ENCODE results near the gene CDH4. TPM values are rescaled to one million over a fixed set of nuclear protein-coding genes. Genes with fewer than 3 reads are reported as not detected.

CDH4 gene
- total RNA-seq, 1 donor from 2014 or later, result 0.05 TPM

DNA sequence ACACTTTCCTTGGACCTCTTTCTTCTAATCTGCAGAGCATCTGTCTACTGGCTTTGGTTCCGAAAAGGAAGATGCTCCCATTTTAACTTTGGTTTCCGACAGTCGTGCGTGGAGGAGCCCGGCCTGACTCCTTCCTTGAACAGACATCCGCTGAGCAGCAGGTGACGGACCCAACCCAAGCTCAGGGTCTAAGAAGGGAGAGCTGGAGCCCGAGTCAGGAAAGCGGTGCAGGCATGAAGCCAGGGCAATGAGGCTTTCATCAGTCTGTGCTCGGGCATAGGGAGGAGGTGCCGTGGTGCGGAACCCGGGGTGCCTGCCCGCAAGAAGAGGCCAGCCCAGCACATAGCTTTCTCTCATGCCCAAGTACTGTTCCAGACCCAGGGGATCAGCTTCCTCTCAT is 109.4 kb downstream of the CDH4 start:
- intact Hi-C loops (cut with DNase I), result no loop called here
- ATAC-seq (ENCODE audit: poor library complexity), result no peak
- DNase-seq, result no peak

DNA sequence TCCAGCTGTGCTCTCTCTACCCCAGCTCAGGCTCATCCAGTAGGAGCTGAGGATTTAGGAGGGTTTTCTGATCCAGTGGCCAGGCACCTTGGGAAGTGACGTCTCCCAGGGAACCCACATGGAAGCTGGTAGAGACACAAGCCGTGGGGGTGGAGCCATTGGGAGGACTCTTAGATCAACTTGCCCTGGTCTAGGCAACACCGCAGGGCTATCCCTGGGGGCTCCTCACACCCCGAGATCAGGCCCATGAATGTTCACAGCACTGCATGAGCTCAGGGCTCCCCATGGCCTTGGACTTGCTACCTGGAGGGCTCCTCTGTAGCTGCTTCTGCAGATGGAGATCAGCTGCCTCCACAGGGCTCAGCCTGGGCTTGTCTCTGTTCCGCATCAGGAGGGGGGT is 112.1 kb downstream of the CDH4 start:
- intact Hi-C loops (cut with DNase I), result no loop called here
- no peak for DNase-seq
- ATAC-seq (ENCODE audit: poor library complexity), result no peak

DNA sequence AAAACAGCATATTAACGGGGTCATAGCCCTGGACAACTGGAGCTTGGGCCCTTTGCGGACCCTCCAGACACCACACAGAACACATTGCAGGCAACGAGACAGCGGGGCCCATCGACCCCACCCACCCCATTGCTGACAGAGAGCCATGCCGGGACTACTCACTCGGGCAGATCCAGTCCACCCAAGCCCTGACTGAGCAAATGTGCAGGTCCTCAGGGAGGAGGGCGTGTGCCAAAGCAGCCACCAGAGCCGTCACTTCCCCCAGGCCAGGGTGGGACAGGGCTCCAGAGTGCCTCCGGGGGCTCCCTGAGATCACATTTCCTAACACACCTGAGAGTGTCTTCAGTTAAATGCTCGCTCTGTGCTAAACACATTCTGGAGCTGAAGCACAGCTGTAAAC is 114.9 kb downstream of the CDH4 start:
- intact Hi-C loops (cut with DNase I), result no loop called here
- DNase-seq (no peak), ATAC-seq (ENCODE audit: poor library complexity) (no peak)

DNA sequence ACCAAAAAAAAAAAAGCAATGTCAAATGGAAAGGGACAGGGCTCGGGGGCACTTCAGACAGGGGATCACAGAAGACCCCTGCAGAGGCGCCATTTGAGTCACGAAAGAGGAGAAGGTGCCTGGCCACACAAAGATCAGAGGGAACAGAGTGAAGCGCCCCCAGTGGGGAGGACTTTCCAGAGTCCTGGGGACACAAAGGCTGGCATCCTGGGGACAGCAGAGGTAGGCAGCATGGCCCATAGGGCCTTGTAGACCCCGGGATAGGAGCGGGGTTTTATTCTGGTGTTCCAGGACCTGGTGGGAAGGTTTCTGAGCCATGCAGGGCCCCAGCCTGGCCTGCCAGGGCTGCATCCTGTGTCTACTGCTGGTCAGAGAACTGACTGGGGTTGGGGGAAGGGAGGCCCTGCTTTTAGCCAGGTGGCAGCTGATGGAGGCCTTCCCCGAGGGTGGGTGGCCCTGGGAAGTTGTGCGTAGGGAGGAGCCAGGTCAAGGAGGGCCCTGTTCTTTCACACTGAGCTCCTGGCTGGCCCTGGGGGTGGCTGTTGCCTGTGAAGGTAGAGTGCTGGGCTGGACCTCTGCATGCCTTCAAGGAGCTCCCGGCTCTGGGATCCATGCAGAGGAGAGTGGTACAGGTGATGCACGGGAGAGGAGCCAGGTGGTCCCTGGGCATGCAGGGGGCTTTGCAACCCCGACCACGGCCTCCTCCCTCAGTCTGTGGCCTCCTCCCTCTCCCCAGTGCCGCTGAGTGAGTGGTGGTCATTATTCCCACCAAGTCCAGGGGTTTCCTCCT is 117.9 kb downstream of the CDH4 start:
- DNase-seq (no peak), ATAC-seq (ENCODE audit: poor library complexity) (no peak)
- intact Hi-C loops (cut with DNase I), result no loop called here

DNA sequence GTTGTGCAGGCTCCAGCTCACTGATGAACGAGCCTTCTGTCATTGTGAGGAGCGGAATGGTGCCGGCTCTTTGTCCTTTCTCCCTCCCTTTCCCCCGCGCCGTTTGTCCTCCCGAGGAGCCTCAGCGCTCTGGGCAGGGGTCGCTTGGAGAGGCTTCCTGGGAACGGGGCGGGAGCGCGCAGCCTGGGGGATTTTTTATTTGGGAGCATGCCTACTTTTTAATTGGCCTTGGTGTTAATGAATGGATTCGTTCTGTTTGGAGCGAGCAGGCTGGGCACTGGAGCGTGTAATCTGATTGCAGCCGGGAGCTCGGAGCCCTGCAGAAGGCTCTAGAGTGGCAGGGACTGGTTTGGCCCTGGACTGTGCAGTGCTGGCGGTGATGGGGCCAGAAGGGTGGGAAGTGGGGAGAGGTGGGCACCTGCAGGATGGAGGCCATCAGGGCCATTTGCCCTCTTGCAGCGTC is 118.8 kb downstream of the CDH4 start:
- DNase-seq (no peak), ATAC-seq (ENCODE audit: poor library complexity) (no peak)
- intact Hi-C loops (cut with DNase I), result no loop called here

DNA sequence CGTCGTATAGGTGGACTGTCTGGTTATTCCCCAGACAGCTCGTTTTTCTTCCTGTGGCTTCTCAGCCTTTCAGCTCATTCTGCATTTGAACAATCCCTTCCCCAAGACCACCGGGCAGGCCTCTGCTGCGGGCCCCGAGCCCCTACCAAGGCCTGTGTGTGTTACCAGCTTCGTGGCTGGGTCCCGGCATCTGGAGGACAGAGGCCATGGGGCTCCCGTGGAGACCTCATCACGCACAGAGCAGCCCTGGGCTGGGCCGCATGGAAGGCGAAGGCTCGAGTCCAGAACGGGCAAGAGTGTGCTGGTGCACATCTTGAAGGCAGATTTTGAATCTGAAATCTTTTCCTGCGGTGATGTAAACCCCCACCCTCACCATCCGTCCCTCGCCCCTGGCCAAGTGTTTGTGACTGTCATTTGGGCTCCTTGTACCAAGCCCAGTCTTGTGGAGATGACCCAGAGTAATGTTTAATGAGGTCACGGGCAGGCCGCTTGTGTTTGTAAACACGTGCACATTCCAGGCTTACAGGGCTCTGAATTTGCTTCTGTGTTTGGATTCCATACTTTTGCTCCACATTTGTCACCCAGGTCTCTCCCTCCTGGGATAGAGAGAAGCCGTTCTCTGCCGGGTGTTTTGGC is 119.6 kb downstream of the CDH4 start:
- intact Hi-C loops (cut with DNase I), result no loop called here

DNA sequence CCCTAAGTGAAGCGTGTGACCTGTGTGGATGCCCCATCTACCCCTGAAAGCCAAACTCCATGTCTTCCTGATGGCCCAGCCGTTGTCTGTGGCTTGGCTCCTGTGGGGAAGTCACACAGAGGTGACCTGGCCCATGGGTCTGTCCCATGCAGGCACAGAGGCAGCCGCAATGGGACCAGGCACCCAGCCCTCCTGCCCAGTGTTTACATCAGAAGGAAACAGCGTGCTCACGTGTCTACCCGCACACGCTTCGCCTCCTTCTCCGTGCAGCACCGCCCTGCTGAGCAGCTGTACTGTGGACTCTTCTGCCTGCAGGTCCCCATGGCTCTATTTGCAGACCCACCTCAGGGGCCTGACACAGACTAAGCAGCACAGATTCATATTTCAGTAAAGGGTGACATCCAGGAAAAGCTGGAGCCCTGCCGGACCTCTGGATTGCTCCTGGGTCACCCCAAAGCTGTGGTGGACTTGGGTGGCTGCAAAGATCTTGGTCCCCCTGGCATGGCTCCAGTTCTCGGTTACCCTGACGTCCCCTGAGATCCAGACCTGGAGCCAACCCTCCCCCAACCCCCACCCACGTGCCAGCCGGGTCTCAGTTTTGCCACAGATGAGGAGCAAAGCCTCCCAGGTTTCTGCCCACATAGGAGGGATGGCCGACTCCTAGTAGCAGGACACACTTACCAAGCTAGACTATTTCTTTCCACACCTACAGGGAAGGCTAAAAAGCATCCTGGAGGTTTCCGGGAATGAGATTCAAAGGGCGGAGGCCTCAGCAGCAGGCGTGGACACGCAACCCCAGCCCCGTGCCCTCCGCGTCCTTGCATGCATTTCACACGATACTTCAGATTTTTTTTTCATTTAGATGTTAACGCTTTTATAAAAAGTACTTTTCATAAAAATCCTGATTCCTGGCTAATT is 120.3 kb downstream of the CDH4 start:
- ATAC-seq (ENCODE audit: poor library complexity), result no peak
- no peak for DNase-seq
- intact Hi-C loops (cut with DNase I), result no loop called here

More for the DNA sequence above, 119.6 kb downstream of the CDH4 start:
- no peak for DNase-seq
- ATAC-seq (ENCODE audit: poor library complexity), result no peak

DNA sequence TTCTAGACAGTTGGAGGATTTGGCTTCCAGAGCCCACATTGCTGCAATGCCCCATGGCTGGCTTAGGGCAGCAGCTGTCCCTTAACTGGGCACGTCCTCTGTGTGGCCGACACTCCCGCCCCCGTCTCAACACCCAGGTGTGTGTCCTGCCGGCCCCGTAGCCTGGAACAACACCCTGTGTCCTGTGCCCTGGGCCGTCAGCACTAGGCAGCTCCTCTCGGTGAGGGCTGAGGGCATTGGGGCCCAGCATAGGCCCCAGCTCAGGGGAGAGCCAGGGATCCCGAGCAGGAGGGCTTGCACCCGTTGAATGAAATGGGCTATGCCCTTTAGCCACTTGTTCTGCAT is 121.0 kb downstream of the CDH4 start:
- no peak for ATAC-seq (ENCODE audit: poor library complexity)
- intact Hi-C loops (cut with DNase I), result no loop called here
- no peak for DNase-seq

DNA sequence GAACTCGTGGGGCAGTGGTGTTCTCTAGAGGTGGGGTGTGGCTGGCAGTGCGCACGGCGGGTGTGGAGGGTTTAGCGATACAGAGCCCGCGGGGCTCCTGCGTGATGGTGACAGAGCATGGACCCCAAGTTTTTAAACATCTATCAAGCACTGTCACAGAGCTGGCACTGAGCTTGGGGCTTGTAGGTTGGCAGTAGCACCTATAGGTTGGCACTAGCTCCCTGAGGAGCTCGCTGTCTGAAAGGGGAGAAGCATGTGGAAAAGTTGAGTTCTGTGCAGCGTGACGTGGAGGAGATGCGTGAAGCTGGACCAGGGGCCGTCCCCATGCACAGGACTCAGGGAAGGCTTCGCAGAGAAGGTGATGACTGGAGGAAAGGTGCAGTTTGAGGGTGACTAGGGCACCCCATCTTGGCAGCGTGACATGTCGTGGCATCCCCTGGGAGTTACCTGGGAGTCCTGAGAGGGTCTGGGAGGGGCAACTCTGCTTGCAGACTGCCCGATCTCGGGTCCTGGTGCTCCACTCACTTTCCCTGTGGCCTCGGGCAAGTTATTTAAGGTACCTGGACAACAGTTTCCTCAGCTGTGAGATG is 122.0 kb downstream of the CDH4 start:
- intact Hi-C loops (cut with DNase I), result no loop called here
- DNase-seq (no peak), ATAC-seq (ENCODE audit: poor library complexity) (no peak)

DNA sequence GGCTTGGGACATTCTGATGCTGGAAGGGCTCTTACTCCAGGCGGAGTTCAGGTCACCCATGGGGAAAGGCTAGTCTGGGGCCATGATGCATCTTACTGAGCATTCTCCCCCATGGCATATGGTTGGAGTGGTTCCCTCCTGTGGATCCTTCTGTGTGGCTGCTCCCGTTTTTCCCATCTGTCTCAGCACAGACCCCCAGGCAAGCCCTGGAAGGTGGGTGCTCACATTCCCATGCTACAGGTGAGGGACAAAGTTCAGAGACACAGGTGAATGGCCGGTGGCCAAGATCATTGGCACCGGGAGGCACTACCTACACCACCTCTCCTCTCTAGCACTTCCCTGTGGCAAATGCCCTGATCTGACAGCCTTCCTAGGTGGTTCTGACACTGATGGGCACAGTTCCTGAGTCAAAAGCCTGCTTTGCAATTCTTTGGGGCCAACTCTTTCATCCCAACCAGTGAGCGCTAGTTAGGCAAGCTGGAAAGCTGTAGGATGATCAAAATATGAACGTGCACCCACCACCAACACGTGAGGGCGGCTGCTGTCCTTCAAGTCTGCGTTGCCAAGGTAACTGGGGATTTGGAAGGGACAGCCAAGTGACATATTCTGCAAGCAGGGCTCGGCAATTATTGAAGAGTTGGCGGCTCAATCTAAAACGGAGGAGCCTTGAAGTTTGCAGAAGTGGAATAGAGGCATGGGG is 124.6 kb downstream of the CDH4 start:
- DNase-seq (no peak), ATAC-seq (ENCODE audit: poor library complexity) (no peak)
- intact Hi-C loops (cut with DNase I), result no loop called here

DNA sequence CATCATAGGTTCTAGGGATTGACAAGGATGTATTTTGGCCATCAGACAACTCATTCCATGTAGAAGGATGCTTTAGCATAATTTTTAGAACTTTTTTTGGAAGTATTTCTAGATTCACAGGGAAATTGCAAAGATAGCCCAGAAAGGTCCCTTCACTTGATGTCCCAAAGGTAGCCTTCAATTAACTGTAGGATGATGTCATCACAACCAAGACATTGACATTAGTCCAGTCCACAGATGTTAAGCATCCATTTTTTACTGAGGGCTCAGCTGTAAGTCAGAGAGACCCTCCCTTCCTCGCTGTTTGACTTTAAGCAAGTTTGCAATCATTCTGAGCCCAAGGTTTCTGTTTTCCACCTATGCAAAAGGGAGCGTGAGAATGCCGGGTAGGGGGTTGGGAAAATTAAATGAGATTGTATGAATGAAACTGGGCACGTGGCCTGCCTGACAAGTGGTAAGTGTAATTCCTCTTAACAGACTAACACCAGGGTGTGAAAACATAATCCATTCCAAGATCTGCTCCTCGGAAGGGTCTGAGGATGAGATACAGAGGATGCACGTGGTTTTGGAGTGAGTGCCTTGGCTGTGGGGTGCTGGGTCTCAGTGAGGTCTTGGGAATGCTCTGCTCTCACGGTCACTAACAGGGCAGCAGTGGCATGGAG is 126.8 kb downstream of the CDH4 start:
- ATAC-seq (ENCODE audit: poor library complexity), result no peak
- intact Hi-C loops (cut with DNase I), result no loop called here
- DNase-seq, result no peak

DNA sequence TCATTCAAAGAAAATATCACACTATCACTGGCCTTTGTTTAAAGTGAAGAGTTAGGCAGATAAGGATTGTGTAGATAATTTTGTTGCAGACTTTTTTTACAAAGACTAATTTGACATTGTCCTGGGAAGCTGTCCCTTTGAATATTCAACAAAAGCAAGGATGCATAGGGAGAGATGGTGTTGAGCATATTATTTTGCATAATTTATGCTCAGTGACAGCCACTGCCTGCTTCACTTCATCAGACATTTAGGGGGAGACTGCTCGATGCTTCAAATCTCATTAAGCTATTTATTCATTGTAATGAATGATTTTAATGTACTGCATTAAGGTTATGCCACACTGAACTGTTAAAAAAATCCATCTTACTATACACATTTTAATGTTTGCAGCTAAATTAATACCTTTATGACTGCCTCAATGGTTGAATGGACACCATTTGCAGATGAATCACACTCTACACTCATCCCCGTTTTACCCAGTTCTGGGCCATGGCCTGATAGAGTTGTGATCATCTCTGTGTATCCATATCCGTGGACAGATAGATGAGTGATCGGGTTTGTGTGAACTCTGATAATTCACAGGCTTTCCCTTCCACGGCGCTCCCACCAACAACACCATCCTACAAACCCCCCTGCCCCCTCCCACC is 128.0 kb downstream of the CDH4 start:
- no peak for DNase-seq
- no peak for ATAC-seq (ENCODE audit: poor library complexity)
- intact Hi-C loops (cut with DNase I), result no loop called here

DNA sequence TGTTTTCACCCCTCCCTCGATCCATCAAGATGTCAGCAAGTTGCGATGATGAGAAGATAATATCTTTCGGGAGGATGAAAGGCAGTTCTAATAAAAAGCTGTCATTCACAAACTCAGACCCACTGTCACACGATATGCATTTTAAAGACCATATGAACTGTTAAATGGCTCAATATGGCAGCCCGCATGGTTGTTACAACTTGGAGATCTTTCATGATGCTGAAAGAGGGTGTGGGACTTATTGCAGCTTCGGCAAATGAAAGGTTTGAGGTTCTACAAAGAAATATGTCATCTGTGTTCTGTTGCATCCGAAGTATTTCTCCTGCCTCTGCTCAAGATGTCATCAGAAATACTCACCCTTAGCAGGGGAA is 128.5 kb downstream of the CDH4 start:
- intact Hi-C loops (cut with DNase I), result no loop called here
- ATAC-seq (ENCODE audit: poor library complexity), result no peak
- DNase-seq, result no peak

DNA sequence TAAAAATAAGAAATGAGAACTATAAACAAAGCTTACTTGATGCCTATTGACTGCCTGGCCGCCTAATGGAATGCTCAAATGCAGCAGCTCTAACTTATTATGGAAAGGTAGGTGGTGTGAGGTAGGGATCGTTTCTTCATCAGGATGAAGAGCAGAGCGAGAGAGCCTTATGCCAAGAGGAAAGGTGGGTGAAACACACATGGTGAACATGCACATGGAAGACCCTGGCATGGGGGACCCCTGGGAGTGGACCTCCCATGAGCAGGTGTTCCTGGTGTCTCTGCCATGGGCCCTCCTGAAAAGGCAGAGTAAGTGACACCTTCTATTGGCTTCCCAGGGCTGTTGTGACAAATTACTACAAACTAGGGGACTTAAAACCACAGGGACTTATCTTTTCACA is 130.1 kb downstream of the CDH4 start:
- DNase-seq, result no peak
- intact Hi-C loops (cut with DNase I), result no loop called here
- no peak for ATAC-seq (ENCODE audit: poor library complexity)

DNA sequence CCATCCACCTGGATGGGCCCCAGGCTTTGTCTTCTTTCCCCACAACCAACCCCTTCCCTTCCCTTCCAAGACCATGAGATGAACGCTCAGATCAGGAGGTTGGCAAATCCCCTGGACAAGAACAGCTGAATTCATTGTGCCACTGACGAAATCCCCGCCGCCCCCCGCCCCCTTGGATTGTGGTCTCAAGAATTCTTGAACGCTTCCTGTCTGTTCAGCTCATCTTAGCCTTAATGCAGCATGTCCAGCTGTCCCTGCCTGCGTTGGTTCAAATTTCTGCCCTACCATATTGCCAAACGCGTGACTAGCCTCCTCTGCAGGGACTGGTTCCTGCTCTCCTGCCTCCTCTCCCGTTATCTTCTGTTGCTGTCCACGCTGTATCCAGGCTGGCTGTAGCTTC is 133.2 kb downstream of the CDH4 start:
- DNase-seq, result no peak
- intact Hi-C loops (cut with DNase I), result no loop called here
- no peak for ATAC-seq (ENCODE audit: poor library complexity)

DNA sequence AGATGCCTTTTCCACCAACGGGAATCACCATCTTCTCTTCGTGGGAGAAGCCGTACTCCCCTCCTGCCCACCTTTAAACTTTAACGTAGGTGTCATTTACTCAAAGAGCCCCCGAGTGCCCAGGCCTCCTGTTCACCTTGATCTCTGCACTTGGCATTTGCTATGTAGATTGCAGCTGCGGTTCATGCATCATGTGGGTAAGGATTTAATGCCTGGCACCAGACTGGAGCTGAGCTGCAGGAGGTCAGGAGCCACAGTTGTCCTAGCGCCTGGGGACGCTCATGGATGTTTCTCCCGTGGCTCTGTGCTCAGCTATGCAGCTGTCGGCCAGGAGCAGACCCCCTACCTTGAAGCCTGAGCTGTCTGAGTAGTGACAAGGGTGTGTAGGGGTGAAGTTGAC is 133.7 kb downstream of the CDH4 start:
- DNase-seq (no peak), ATAC-seq (ENCODE audit: poor library complexity) (no peak)
- intact Hi-C loops (cut with DNase I), result no loop called here

DNA sequence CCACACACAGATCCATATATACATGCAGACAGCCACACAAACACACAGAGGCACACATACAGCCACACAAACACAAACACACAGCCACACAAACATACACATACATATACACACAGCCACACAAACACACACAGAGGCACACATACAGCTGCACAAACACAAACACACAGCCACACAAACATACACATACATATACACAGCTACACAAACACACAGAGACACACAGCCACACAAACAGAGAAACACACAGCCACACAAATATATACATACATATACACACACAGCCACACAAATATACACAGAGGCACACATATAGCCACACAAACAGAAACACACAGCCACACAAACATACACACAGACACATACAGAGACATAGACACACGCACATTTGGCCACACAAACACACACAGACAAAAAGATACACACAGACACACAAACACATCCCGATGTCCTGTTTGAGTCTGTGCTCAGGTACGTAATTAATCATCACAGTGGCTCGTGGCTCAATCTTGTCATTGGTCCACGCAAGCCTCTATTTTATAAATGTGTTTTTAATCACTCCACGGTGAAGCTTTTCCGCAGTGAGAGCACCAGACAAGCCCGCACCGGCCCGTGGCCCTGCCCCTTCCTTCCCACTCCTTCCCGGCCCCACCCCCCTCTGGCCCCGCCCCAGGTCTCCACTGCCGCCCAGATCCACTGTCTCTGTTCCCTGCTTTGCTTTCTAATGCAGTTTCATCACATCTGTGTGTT is 135.3 kb downstream of the CDH4 start:
- intact Hi-C loops (cut with DNase I), result no loop called here
- DNase-seq, result no peak
- ATAC-seq (ENCODE audit: poor library complexity), result no peak
